BLaER1 treated with 17β-estradiol and CSF1 and Interleukin-3, amounts not matched to agents 10 nM and 100 nM (cell line): Measurements from ENCODE around the gene DCST1.

Experiments
- H3K27ac ChIP-seq, 11 experiments: shearing (Covaris generic); formaldehyde crosslinking; 2 replicates each; pipeline ENCODE4 v1.8.1; 2022
- H3K27me3 ChIP-seq, 11 experiments: shearing (Covaris generic); formaldehyde crosslinking; 2 replicates each; pipeline ENCODE4 v1.8.1; 2022
- H3K36me3 ChIP-seq, 11 experiments: shearing (Covaris generic); formaldehyde crosslinking; 2 replicates each; pipeline ENCODE4 v1.8.1; 2022
- H3K4me1 ChIP-seq, 10 experiments: shearing (Covaris generic); formaldehyde crosslinking; 2 replicates each; pipeline ENCODE4 v1.8.1; 2022
- H3K4me2 ChIP-seq, 11 experiments: shearing (Covaris generic); formaldehyde crosslinking; 2 replicates each; pipeline ENCODE4 v1.8.1; 2022
- H3K4me3 ChIP-seq, 10 experiments: shearing (Covaris generic); formaldehyde crosslinking; 2 replicates each; pipeline ENCODE4 v1.8.1; 2022
- H3K9ac ChIP-seq, 11 experiments: shearing (Covaris generic); formaldehyde crosslinking; 2 replicates each; pipeline ENCODE4 v1.8.1; 2022
- H3K9me3 ChIP-seq, 11 experiments: shearing (Covaris generic); formaldehyde crosslinking; replicated peaks in 1 of 11; 2 replicates each; pipeline ENCODE4 v1.8.1; 2022
- H4K20me1 ChIP-seq, 11 experiments: shearing (Covaris generic); formaldehyde crosslinking; 2 replicates each; pipeline ENCODE4 v1.8.1; 2022
- Cebpa-rat ChIP-seq, 11 experiments: shearing (Covaris generic); IDR thresholded peaks; 2 replicates each; pipeline ENCODE4 v1.8.1; 2022

Gene DCST1

DNA sequence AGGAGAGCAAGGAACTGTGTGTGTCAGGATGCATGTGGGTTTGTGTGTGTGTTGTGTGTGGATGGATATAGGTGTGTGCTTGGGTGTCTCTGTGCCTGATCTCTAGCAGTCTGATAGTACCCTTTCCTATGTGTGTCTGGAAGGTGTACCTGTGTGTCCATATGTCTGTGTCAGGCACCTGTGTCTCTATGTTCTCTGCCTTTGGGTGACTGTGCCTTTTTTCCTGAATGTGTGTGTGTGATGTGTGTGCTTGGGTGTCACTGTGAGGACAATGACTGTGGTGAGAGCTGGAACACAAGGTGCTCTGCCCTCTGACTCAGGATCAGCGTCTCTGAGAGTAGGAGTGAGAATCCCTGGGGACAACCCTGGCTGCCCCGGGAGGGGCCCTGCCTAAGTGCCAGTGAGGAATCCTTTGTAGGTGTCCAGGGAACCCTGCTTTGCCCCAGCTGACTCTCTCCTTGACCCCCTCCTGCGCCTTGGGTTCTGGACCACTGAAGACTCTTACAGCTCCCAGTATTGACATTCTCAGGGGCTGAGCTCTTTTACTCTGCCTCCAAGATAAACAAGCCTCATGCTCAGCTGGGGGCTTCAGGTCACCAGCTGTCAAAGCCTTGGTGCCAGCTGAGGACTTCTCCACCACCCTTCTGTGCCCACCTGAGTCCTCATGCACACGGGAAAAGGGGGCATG is 44.3 kb downstream of the DCST1 start:
- Histone ChIP-seq H3K9me3 (no peaks in the 10 kb centered on the region), H3K4me2 (peak overlapping the region; percentile 94 to 100 (median 98)), H3K36me3 (no peaks in the 10 kb centered on the region), H3K27me3 (peaks cover 42 to 48% (median 42%) of the 10 kb centered on the region in 11 experiments), H3K27ac (peak overlapping the region in 6 of 11 experiments; percentile 9 to 86 (median 31); a peak in 6 of 22 replicates), H3K9ac (peak overlapping the region in 7 of 11 experiments; percentile 9 to 76 (median 65); a peak in 12 of 22 replicates), H3K4me3 (peak overlapping the region in 5 of 10 experiments; percentile 54 to 65 (median 61); a peak in 5 of 20 replicates), H3K4me1 (peaks cover 97 to 100% (median 100%) of the 10 kb centered on the region in 10 experiments), H4K20me1 (peaks cover 29 to 51% (median 37%) of the 10 kb centered on the region in 11 experiments; a peak in 20 of 22 replicates)
- no peak for TF ChIP-seq Cebpa-rat (IDR thresholded peaks at IDR 0.05)

DNA sequence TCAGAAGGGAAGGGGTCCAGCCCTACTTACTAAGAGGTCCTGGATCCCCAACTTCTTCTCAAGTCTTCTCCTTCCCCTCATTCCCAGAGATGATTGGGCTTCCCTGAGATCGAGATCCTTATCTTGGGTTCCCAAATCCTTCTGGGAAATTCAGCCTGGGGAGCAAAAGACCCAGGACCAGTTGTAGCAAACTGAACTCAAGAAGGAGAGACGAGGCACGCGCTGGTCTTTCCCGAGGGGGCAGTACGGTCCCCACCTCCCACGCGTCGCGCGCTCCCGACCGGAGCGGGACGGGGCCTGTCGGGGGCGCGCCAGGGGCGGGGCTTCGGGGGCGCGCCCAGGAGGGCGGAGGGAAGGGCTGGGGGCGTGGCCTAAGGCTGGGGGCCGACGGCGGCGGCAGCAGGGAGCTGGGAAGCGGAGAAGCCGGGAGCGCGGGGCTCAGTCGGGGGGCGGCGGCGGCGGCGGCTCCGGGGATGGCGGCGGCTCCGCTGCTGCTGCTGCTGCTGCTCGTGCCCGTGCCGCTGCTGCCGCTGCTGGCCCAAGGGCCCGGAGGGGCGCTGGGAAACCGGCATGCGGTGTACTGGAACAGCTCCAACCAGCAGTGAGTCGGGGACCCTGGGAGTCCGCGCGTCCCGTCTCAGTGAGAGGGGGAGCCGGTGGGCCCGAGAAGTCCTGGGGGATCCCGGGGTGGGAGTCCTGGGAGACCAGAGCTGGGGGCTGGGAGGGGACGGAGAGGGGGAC is 45.0 kb downstream of the DCST1 start, which contains the start of gene EFNA3:
TSS of gene EFNA3 (plus strand) at position 369 of the 741 bp plus-strand sequence. CDS start at position 474, 105 bp downstream.
- no peaks in the 10 kb centered on the region for H3K36me3 ChIP-seq
- H3K27ac ChIP-seq: peak within 1 kb of the TSS in 6 of 11 experiments; percentile 9 to 86 (median 31); a peak in 7 of 22 replicates
- peak within 1 kb of the TSS; percentile 33 to 76 (median 63) for H3K9ac ChIP-seq
- peak within 1 kb of the TSS; percentile 49 to 67 (median 58) for H3K4me3 ChIP-seq
- H3K4me1 ChIP-seq: peaks cover 97 to 100% (median 100%) of the 10 kb centered on the region in 10 experiments
- TF ChIP-seq Cebpa-rat (IDR thresholded peaks at IDR 0.05): no peak
- H3K4me2 ChIP-seq: peak within 1 kb of the TSS; percentile 94 to 100 (median 98)
- no peaks in the 10 kb centered on the region for H3K9me3 ChIP-seq
- H4K20me1 ChIP-seq: peaks cover 33 to 59% (median 44%) of the 10 kb centered on the region in 11 experiments; a peak in 20 of 22 replicates
- peaks cover 49 to 55% (median 50%) of the 10 kb centered on the region in 11 experiments for H3K27me3 ChIP-seq

DNA sequence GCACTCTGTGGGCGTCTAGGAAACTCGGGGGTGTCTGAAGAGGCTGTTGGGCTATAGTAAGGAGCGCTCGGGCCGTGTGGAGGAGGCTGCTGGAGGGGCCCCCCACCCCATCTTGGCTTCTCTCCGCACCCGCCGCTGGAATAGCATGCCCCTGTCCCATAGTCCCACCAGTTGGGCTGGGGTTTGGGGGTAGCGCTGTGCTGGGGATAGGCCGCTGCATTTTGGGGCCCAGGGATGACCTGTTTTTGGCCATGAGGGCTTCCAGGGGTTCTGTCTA is 45.5 kb downstream of the DCST1 start:
- peak overlapping the region in 1 of 11 experiments; percentile 15; a peak in 1 of 22 replicates for H3K27ac ChIP-seq
- peak overlapping the region; percentile 94 to 100 (median 98) for H3K4me2 ChIP-seq
- H3K4me3 ChIP-seq: peak overlapping the region; percentile 49 to 67 (median 58)
- H3K36me3 ChIP-seq: no peaks in the 10 kb centered on the region
- peaks cover 53 to 59% (median 55%) of the 10 kb centered on the region in 11 experiments for H3K27me3 ChIP-seq
- peaks cover 33 to 64% (median 50%) of the 10 kb centered on the region in 11 experiments; a peak in 20 of 22 replicates for H4K20me1 ChIP-seq
- no peaks in the 10 kb centered on the region for H3K9me3 ChIP-seq
- TF ChIP-seq Cebpa-rat (IDR thresholded peaks at IDR 0.05): no peak
- peak overlapping the region; percentile 33 to 76 (median 63); a peak in 21 of 22 replicates for H3K9ac ChIP-seq
- peaks cover 97 to 100% (median 100%) of the 10 kb centered on the region in 10 experiments for H3K4me1 ChIP-seq

DNA sequence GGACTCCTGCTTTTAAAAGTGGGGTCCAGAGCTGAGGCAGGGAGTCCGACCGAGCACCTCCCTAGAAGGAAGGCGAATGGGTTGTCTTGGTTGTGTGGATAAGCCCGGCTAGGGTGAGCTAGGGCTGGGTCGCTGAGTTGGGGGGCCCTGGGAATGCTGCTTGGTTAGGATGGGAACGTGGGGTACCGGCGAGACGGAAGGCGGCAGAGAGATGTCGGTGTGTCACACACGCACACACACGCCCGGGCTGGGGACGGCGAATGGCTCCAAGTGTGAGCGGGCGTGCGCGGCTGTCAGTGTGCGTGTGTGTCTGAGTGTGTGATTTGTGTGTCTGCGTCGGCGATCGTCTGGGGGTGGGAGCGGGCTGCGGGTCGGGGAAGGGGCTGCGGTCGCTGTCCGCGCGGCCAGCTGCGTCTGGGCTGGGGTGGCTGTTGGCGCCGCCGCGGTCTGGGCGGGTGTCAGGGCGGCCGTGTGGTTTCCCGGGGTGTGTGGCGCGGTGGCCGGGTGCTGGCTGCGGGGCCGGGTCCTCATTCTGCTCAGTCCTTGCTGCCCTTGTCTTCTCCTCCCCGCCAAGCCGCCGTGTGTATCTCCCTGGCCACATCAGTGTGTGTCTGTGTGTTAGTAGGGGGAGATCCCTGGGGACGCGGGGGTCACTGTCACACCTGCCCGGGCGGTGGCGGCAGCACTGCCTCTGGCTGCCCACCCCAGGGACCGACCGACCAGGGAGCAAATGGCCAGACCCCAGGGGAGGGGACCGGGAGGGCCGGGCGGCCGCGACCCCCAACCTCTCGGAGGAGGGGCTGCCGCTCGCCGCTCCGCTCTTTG is 46.1 kb downstream of the DCST1 start:
- TF ChIP-seq Cebpa-rat (IDR thresholded peaks at IDR 0.05): no peak
- H3K4me1 ChIP-seq: peaks cover 95 to 99% (median 99%) of the 10 kb centered on the region in 10 experiments
- 0 out of 22 replicates have a peak overlapping the region, but pooled peaks of 1 of the 11 experiments have one; percentile 15 for H3K27ac ChIP-seq
- H3K36me3 ChIP-seq: no peaks in the 10 kb centered on the region
- H4K20me1 ChIP-seq: peaks cover 33 to 68% (median 51%) of the 10 kb centered on the region in 11 experiments; a peak in 20 of 22 replicates
- H3K9me3 ChIP-seq: no peaks in the 10 kb centered on the region
- peak overlapping the region; percentile 33 to 76 (median 63); a peak in 19 of 22 replicates for H3K9ac ChIP-seq
- peak overlapping the region; percentile 94 to 100 (median 98) for H3K4me2 ChIP-seq
- peak overlapping the region; percentile 49 to 67 (median 58) for H3K4me3 ChIP-seq
- peaks cover 53 to 60% (median 56%) of the 10 kb centered on the region in 11 experiments for H3K27me3 ChIP-seq

DNA sequence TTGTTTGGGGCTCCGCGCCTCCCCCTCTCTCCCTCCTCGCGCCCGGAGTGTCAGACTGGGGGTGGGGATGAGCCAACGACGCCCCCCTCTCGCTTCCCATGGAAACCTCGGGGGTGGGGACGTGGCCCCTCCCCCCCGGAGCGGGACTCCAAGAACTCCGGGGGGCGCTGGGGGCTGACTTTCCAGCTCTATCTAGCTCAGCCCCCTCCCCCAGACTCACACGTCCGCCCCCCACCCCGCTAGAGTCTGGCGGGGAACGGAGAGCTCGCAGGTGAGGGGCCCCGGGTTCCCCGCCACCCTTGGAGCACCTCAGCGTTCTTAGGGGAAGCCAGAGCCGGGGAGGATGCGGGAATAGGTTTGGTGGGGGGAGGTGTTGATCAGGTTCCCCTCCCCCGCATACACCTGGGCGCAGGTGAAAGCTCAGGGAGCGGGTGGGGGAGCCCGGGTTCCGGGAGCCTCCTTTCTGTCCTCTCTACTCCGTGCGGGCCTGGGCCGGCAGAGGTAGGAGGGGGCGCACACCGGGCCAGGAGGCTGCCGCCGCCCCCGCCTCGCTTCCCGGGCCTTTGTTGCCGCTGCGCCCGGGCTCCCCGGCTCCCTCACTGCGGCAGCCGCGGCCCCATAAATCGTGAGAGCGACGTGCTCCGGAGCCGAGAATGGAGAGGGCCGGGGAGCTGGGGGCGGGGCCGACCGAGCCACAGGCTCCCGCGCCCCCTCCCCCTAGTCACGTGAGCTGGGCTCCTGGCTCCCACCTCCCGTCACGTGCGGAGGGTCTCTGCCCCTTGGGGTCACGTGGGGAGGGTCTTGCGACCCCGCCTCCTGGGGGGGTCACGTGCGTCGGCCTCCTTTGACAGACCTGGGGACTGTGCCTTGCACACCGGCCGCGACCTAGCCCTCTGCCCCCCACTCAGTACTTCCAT is 46.9 kb downstream of the DCST1 start:
- Histone ChIP-seq H3K9ac (peak overlapping the region; percentile 27 to 76 (median 63); a peak in 20 of 22 replicates), H3K4me2 (peak overlapping the region; percentile 94 to 100 (median 98)), H3K9me3 (no peaks in the 10 kb centered on the region), H3K27me3 (peaks cover 53 to 60% (median 56%) of the 10 kb centered on the region in 11 experiments), H4K20me1 (peaks cover 33 to 68% (median 51%) of the 10 kb centered on the region in 11 experiments; a peak in 20 of 22 replicates), H3K4me3 (peak overlapping the region; percentile 49 to 67 (median 58)), H3K27ac (0 out of 22 replicates have a peak overlapping the region, but pooled peaks of 1 of the 11 experiments have one; percentile 5), H3K36me3 (no peaks in the 10 kb centered on the region), H3K4me1 (peaks cover 88 to 93% (median 93%) of the 10 kb centered on the region in 10 experiments)
- no peak for TF ChIP-seq Cebpa-rat (IDR thresholded peaks at IDR 0.05)

DNA sequence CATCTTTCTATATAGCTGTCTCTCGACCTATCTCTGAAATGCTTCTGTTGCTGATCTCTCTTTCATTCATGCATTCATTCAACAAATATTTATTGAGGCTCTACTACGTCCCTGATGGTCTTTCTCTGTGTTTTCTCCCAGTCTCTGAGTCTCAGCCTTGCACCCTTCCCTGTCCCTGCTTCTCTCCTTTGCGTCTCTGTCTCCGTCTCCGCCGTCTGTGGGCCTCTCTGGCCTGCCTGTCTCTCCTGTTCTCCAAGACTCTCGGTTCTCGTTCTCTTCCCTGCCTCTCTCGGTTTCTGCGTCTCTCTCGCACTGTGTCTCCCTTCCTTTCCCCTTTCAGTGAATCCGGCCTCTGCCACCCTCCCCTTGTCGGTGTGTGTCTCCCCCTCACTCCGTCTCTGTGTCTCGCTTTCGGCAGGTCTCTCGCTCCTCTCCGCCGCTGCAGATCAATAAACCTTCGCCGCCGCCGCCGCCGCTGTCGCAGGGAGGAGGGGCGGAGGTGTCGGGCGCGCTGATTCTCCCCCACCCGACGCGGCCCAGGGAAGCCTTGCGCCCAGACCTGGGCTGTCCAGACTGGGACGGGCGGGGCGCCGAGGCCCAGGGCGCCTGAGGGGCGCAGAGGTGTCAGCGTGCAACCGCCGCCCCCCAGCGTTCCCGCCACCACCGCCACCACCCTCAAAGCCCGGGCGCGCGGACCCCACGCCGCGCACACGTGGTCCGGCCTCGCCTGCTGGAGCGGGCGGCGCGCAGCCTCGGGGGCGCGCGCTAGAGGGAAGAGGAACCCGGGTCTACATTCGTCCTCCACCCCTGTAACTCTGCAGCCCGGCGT is 48.1 kb downstream of the DCST1 start:
- Histone ChIP-seq H4K20me1 (peaks cover 33 to 68% (median 51%) of the 10 kb centered on the region in 11 experiments; a peak in 20 of 22 replicates), H3K4me3 (peak overlapping the region; percentile 49 to 67 (median 57)), H3K27me3 (peaks cover 53 to 60% (median 56%) of the 10 kb centered on the region in 11 experiments), H3K4me2 (peak overlapping the region; percentile 94 to 100 (median 98)), H3K4me1 (peaks cover 87 to 93% (median 92%) of the 10 kb centered on the region in 10 experiments), H3K9ac (peak overlapping the region in 8 of 11 experiments; percentile 20 to 76 (median 52); a peak in 13 of 22 replicates), H3K27ac (no peak overlapping the region), H3K36me3 (no peaks in the 10 kb centered on the region), H3K9me3 (no peaks in the 10 kb centered on the region)
- TF ChIP-seq Cebpa-rat (IDR thresholded peaks at IDR 0.05): no peak
